HCT116 (cell line): Measurements from ENCODE around the gene MINDY4. TPM values are rescaled to one million over a fixed set of nuclear protein-coding genes. Genes with fewer than 3 reads are reported as not detected.

Source experiments
- ATAC-seq: fragments of 200-7000 bp; cut with Tn5 transposase; 2 replicates; pipeline ENCODE4 v1.9.1; 2020; ENCODE audit warnings: mild to moderate bottlenecking, moderate library complexity
- BruUV-seq: library from RNA; stranded (reverse); fragments of 400-500 nt; replicated peaks from 2 replicates; lab custom pipeline; 2021; lab: Mats Ljungman, UMichigan
- CTCF ChIA-PET: fragments of 300-600 bp; sonication (Branson Sonifier 250); formaldehyde crosslinking; loops from one replicate; lab custom pipeline; 2021; ENCODE audit warnings: antibody characterized with exemption; lab: Charles Lee
- POLR2A ChIA-PET: fragments of 300-600, 350-600 bp; sonication (Branson Sonifier 250); formaldehyde crosslinking; loops from one replicate; lab custom pipeline; 2021; ENCODE audit warnings: antibody characterized with exemption; lab: Charles Lee
- RAD21 ChIA-PET, 2 experiments: fragments of 300-600 bp; sonication (Branson Sonifier 250); formaldehyde crosslinking; loops; one replicate each; lab custom pipeline; 2023; ENCODE audit warnings: low total read pairs in 2 of 2; ENCODE audit not compliant: uncharacterized antibody in 2 of 2, unreplicated experiment in 2 of 2, low non-redundant PET in 1 of 2; lab: Charles Lee
- DNase-seq: peaks from one replicate; pipeline ENCODE4 v3.0.0-alpha.2; 2010; ENCODE audit warnings: low read depth, low spot score
- H2AFZ ChIP-seq: fragments of 200-600 bp; shearing (Covaris generic), sonication (generic); 2 replicates; pipeline ENCODE4 v1.6.1; 2017; ENCODE audit warnings: low read depth, mixed run types, mixed read lengths, antibody characterized with exemption, low read length; ENCODE audit not compliant: poor library complexity, severe bottlenecking
- H3K27ac ChIP-seq: 2 replicates; pipeline ENCODE4 v1.5.1; 2012; ENCODE audit warnings: low read depth, low read length
- H3K27me3 ChIP-seq: fragments of 200-600 bp; sonication (generic); 2 replicates; pipeline ENCODE4 v1.6.1; 2016; ENCODE audit warnings: mixed run types, low read length, mixed read lengths; ENCODE audit not compliant: insufficient read depth
- H3K36me3 ChIP-seq, 2 experiments: fragments of 200-500 bp in 1 of 2; fragments of 200-600 bp in 1 of 2; sonication (Bioruptor generic) in 1 of 2; sonication (generic) in 1 of 2; 2 replicates each; pipeline versions ENCODE4 v1.5.1 to v1.6.1; 2014 to 2016; ENCODE audit warnings: low read length in 2 of 2, inconsistent platforms in 1 of 2, mixed read lengths in 1 of 2, mixed run types in 1 of 2; ENCODE audit not compliant: insufficient read depth in 2 of 2, control insufficient read depth in 1 of 2
- H3K4me1 ChIP-seq, 2 experiments: fragments of 200-600 bp in 1 of 2; sonication (generic) in 1 of 2; 2 replicates each; pipeline versions ENCODE4 v1.5.1 to v1.6.1; 2012 to 2017; ENCODE audit warnings: low read length in 2 of 2, inconsistent platforms in 1 of 2, mild to moderate bottlenecking in 1 of 2, mixed read lengths in 1 of 2, mixed run types in 1 of 2, moderate library complexity in 1 of 2; ENCODE audit not compliant: insufficient read depth in 2 of 2, control insufficient read depth in 1 of 2
- H3K4me2 ChIP-seq: fragments of 200-600 bp; sonication (generic); 2 replicates; pipeline ENCODE4 v1.6.1; 2017; ENCODE audit warnings: mixed run types, low read length, mixed read lengths
- H3K4me3 ChIP-seq, 2 experiments: fragments of 200-600 bp in 1 of 2; sonication (generic) in 1 of 2; replicated peaks in 1 of 2; 2 replicates each; pipeline ENCODE4 v1.5.1; 2011 to 2016; ENCODE audit warnings: low read length in 2 of 2, control low read depth in 1 of 2, low read depth in 1 of 2, mild to moderate bottlenecking in 1 of 2, mixed read lengths in 1 of 2, mixed run types in 1 of 2
- H3K79me2 ChIP-seq: fragments of 200-600 bp; sonication (generic); 2 replicates; pipeline ENCODE4 v1.6.1; 2017; ENCODE audit warnings: mild to moderate bottlenecking, mixed run types, low read length, moderate library complexity, mixed read lengths; ENCODE audit not compliant: insufficient read depth
- H3K9ac ChIP-seq: fragments of 200-600 bp; sonication (generic); 2 replicates; pipeline ENCODE4 v1.6.1; 2016; ENCODE audit warnings: low read length, mixed read lengths
- H3K9me2 ChIP-seq: fragments of 200-600 bp; sonication (generic), shearing (Covaris generic); 2 replicates; pipeline ENCODE4 v1.6.1; 2017; ENCODE audit warnings: mixed run types, mild to moderate bottlenecking, moderate library complexity; ENCODE audit not compliant: insufficient read depth
- H3K9me3 ChIP-seq, 2 experiments: fragments of 200-500 bp in 1 of 2; fragments of 200-600 bp in 1 of 2; sonication (Bioruptor generic) in 1 of 2; sonication (generic) in 1 of 2; 2 replicates each; pipeline ENCODE4 v1.6.1; 2014 to 2017; ENCODE audit warnings: low read length in 2 of 2, mixed read lengths in 2 of 2, inconsistent platforms in 1 of 2, low read depth in 1 of 2, mild to moderate bottlenecking in 1 of 2, mixed run types in 1 of 2, moderate library complexity in 1 of 2; ENCODE audit not compliant: control insufficient read depth in 1 of 2, insufficient read depth in 1 of 2
- H4K20me1 ChIP-seq: fragments of 200-600 bp; sonication (generic), shearing (Covaris generic); 2 replicates; pipeline ENCODE4 v1.6.1; 2017; ENCODE audit warnings: mixed run types, mild to moderate bottlenecking, moderate library complexity; ENCODE audit not compliant: insufficient read depth
- ATF3 ChIP-seq: IDR thresholded peaks from 2 replicates; pipeline ENCODE4 v1.6.1; 2012
- CEBPB ChIP-seq: IDR thresholded peaks from 2 replicates; pipeline ENCODE4 v1.6.1; 2012; ENCODE audit warnings: low read depth
- CTCF ChIP-seq, 3 experiments: fragments of 200-600 bp in 1 of 3; sonication (generic) in 1 of 3; IDR thresholded peaks in 2 of 3; conservative IDR thresholded peaks in 1 of 3; 2 replicates each; pipeline ENCODE4 v1.5.1; 2012 to 2017; ENCODE audit warnings: low read depth in 2 of 3, low read length in 2 of 3, antibody characterized with exemption in 1 of 3, borderline replicate concordance in 1 of 3, control low read depth in 1 of 3, mild to moderate bottlenecking in 1 of 3, mixed read lengths in 1 of 3, mixed run types in 1 of 3, moderate library complexity in 1 of 3; ENCODE audit not compliant: insufficient read depth in 1 of 3
- EZH2 ChIP-seq: fragments of 200-600 bp; sonication (generic); IDR thresholded peaks from 2 replicates; pipeline ENCODE4 v1.6.1; 2017; ENCODE audit warnings: antibody characterized with exemption, mixed run types
- EZH2phosphoT487 ChIP-seq: fragments of 200-600 bp; IDR thresholded peaks from 2 replicates; pipeline ENCODE4 v1.6.1; 2018; ENCODE audit warnings: antibody characterized with exemption, borderline replicate concordance
- FOSL1 ChIP-seq: IDR thresholded peaks from 2 replicates; pipeline ENCODE4 v1.6.1; 2012; ENCODE audit warnings: low read depth
- JUND ChIP-seq: IDR thresholded peaks from 2 replicates; pipeline ENCODE4 v1.6.1; 2012
- MAX ChIP-seq: IDR thresholded peaks from 2 replicates; pipeline ENCODE4 v1.6.1; 2012
- POLR2A ChIP-seq: IDR thresholded peaks from 2 replicates; pipeline ENCODE4 v1.7.0; 2011; ENCODE audit warnings: borderline replicate concordance; ENCODE audit not compliant: insufficient read depth, insufficient read length; ENCODE audit errors: extremely low read depth
- POLR2AphosphoS5 ChIP-seq: IDR thresholded peaks from 2 replicates; pipeline ENCODE4 v1.6.1; 2011; ENCODE audit warnings: mild to moderate bottlenecking, low read depth, low read length, moderate library complexity
- RAD21 ChIP-seq: IDR thresholded peaks from 2 replicates; pipeline ENCODE4 v1.6.1; 2012; ENCODE audit warnings: low read depth, mild to moderate bottlenecking
- REST ChIP-seq: IDR thresholded peaks from 2 replicates; pipeline ENCODE4 v1.6.1; 2012; ENCODE audit warnings: low read depth
- SIN3A ChIP-seq: IDR thresholded peaks from 2 replicates; pipeline ENCODE4 v1.6.1; 2012; ENCODE audit warnings: low read depth
- SP1 ChIP-seq: IDR thresholded peaks from 2 replicates; pipeline ENCODE4 v1.6.1; 2012; ENCODE audit warnings: low read depth
- SRF ChIP-seq: IDR thresholded peaks from 2 replicates; pipeline ENCODE4 v1.6.1; 2012; ENCODE audit warnings: low read depth
- TCF7L2 ChIP-seq: IDR thresholded peaks from 2 replicates; pipeline ENCODE4 v1.7.0; 2011; ENCODE audit warnings: borderline replicate concordance, inconsistent platforms; ENCODE audit not compliant: insufficient read depth, insufficient read length; ENCODE audit errors: extremely low read depth
- YY1 ChIP-seq: IDR thresholded peaks from 2 replicates; pipeline ENCODE4 v1.6.1; 2011; ENCODE audit warnings: low read length, low read depth, moderate library complexity, mild to moderate bottlenecking; ENCODE audit not compliant: insufficient replicate concordance; ENCODE audit errors: extremely low read depth
- ZBTB33 ChIP-seq: IDR thresholded peaks from 2 replicates; pipeline ENCODE4 v1.6.1; 2011; ENCODE audit warnings: mild to moderate bottlenecking, low read length, moderate library complexity; ENCODE audit not compliant: insufficient replicate concordance; ENCODE audit errors: extremely low read depth
- ZFX ChIP-seq: fragments of 450-650 bp; IDR thresholded peaks from 2 replicates; pipeline ENCODE4 v1.6.1; 2017
- ZNF274 ChIP-seq: fragments of 200-500 bp; sonication (Bioruptor generic); IDR thresholded peaks from 2 replicates; pipeline ENCODE4 v1.6.1; 2014; ENCODE audit warnings: mild to moderate bottlenecking, low read depth, low read length, inconsistent platforms
- intact Hi-C: fragments of 100-400 bp; cut with micrococcal nuclease; formaldehyde crosslinking; loops from 2 replicates; pipeline ENCODE4 v1.10.0; 2022
- total RNA-seq: library from RNA; stranded (reverse); gene quantifications from one replicate; pipeline ENCODE4 v1.2.1, GENCODE V29; 2021; ENCODE audit not compliant: unreplicated experiment

Gene MINDY4
- total RNA-seq, 1 experiment from 2014 or later = 6.1 TPM

- H2AFZ ChIP-seq = no peak overlapping the region
- H3K9me2 ChIP-seq = no peaks in the 10 kb centered on the region
- no peak overlapping the region for H3K9ac ChIP-seq
- TF ChIP-seq SP1 (no peak), POLR2AphosphoS5 (no peak), CEBPB (no peak), ZBTB33 (no peak), TCF7L2 (no peak), ZNF274 (no peak), ATF3 (no peak), EZH2phosphoT487 (no peak), EZH2 (no peak), SRF (no peak), MAX (no peak), ZFX (no peak), CTCF (IDR thresholded peaks at IDR 0.05 in 2 of 3, conservative IDR thresholded peaks at IDR 0.05 in 1 of 3; ENCODE audit: borderline replicate concordance in 1 of 3, insufficient read depth in 1 of 3, low read depth in 2 of 3, low read length in 2 of 3) (no peak), YY1 (no peak), SIN3A (no peak), FOSL1 (no peak), REST (no peak), POLR2A (no peak), JUND (no peak), RAD21 (no peak)
- TF ChIP-seq, all 23 proteins: peak for 0
- ChIA-PET RAD21 (no interaction called here), POLR2A (no interaction called here), CTCF (interaction anchor here (1.3 kb wide), 1 partner anchor 9 kb away, joined by 4 read pairs; no protein-coding TSS in a partner anchor)
- Histone ChIP-seq H3K4me1 (no peaks in the 10 kb centered on the region), H3K9me3 (no peaks in the 10 kb centered on the region), H3K36me3 (no peaks in the 10 kb centered on the region), H3K4me3 (no peak overlapping the region), H4K20me1 (no peaks in the 10 kb centered on the region), H3K27me3 (peaks cover 2% of the 10 kb centered on the region; the same call in 1 of the 2 replicates), H3K79me2 (no peaks in the 10 kb centered on the region), H3K4me2 (no peak overlapping the region), H3K27ac (no peak overlapping the region)
- BruUV-seq = no TSS peak
- ATAC-seq = no peak
- DNase-seq = no peak
- intact Hi-C loops = no loop called here
These were observed 41.6 kb upstream of the MINDY4 start for GRCh38 chr7:30729642-30730041.
